GM19193 (cell line): Measurements from ENCODE around the gene GDPD5.
A peak's percentile ranks its signal among the peaks of the same experiment; 100 is the strongest.

Experiments
- POLR2A ChIP-seq: IDR thresholded peaks from 4 replicates; pipeline ENCODE4 v1.6.1; 2011; ENCODE audit not compliant: insufficient read depth, insufficient read length; ENCODE audit errors: extremely low read depth

Gene GDPD5

DNA sequence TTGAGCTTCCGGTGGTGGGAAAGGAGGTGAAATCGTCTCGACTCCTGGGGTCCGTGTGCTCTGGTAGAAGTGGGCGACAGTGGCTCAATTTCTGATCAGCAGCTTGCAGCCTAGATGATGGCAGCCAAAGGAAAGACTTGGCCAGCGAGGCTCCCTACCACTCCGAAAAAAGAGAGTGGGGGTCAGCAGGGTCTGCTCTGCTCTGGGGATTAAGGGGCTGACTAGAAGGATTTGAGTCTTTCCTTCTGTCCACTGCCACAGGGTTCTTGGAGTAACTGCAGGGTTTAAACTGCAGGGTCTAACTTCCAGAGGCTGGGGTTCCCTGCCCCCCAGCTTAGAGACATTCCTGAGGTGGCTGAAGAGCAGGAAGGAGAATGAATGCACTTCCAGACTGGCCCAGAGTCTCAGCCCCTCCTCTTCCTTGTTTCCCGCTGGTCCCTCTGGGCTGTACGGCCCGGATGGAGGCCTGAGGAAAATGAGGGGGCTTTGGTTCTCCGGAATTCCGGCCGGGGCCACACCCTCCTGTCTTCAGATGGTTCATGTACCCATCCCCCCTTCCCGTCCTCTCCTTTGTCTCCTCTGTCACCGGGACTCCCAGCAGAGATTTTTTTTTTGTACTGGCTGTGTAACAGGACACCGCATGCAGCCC, 37.2 kb upstream of the GDPD5 start:
- TF ChIP-seq POLR2A, result no peak

- peak; percentile 84 for TF ChIP-seq POLR2A
Measured at GRCh38 chr11:75562048-75562835, 36.5 kb upstream of the GDPD5 start, which contains the start of gene SERPINH1. TSS of gene SERPINH1 (plus strand) at chr11:75562253. CDS start at chr11:75566350, 4,097 bp downstream.

DNA sequence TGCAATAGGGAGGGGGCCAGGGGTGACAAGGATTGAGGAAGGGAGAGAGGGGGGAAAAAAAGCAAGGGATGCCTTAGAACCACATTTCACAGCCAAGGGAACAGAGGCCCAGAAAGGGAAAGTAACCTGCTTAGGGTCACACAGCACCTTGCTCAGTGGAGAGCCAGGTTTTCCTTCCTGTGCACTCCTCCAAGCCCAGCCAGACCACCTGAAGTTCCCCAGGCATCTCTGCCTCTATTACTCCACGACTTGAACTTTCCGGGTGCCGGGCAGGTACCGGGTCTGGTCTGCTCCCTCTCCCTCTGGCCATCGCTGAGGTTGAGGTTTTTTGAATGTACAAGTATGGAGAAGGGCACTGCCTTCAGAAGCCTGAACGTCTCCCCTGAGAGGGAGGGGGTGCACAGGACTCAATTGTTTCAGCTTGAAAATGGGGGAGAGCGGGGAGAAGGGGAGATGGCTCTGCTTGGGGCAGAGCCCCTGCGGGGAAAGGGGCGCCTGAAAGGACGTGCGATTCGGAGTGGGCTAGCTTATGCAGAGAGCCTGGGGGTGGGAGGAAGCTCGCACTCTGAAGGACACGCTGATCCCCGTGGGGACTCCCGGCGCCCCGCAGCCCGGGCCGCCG, 35.8 kb upstream of the GDPD5 start:
- TF ChIP-seq POLR2A, result peak; percentile 36

- TF ChIP-seq POLR2A, result no peak
Measured at GRCh38 chr11:75560644-75561043, 34.9 kb upstream of the GDPD5 start.

DNA sequence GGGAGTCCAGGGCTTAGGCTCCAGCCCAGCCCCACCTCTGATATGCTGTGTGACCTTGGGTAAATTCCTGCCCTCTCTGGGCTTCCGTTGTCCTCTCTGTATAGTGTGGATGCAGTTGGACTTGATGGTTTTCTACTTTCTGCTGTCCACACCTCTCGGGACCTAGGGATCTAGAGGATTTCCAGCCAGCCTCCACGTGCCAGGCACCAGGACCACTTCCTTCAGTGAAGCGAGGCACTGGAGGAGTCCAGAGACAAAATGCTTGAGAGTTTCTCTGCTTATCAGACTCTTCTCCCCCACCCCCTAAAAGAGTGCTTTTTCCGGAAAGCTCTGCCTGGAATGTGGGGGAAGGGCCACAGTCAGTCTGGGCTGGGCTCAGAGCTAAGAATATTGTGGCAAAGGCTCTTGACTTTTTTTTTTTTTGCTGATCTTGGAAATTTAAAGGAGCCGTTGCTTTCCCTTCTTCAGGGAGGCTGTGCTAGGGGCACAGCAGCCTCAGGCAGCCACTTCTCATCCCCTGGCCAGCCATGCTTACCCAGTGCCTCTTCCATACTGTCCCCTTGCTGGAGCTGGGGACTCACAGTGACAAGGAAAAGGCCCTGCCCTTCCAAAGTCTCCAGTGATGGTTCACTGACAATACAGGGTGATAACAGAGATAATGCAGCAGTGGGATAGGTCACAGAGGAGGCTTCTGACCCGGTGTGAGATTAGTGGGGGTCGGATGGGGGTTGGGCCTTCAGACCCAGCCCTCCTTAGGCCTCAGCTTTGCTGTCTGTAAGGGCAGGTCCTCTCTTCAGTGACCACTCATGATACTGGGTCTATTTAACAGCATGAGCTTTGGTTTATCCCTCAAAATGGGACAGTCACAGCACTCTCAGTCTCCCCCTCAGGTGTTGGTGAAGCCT, 33.5 kb upstream of the GDPD5 start:
- no peak for TF ChIP-seq POLR2A

DNA sequence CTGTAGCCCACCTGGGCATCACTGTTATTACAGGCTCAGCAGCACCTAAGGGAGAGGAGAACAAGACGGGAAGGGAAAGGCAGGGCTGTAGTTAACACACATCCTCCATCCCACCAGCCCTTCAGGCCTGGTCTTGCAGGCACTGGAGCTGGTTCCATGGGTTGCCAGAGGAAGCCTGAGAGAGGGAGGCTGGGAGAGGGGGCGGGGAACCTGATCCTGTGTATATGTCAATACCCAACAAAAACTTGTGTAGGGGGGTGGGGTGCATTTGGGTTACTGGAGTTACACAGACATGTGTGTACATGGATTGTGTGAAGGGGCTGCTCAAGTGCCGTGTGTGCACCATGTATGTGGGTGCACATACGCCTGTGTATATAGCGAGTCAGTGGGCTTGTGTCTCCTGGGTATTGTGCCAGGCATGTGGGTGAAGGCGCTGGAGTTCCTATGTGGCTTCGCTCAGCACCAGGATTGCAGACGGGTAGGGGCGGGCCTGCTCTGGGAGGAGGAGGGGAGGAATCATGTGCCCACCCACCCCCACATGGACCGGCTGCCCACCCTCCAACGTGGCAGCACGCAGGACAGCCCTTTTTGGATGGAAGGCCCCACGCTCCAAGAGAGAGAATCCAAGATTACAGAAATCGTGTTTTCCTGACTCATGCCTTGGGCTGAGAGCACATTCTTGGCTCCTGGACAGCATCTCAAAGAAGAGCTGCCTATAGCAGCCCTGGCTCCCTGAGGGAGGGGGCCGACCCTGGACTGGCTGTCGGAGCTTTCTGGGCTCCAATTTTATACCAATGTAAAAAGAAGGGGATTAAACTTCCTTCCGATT, 32.1 kb upstream of the GDPD5 start:
- no peak for TF ChIP-seq POLR2A

DNA sequence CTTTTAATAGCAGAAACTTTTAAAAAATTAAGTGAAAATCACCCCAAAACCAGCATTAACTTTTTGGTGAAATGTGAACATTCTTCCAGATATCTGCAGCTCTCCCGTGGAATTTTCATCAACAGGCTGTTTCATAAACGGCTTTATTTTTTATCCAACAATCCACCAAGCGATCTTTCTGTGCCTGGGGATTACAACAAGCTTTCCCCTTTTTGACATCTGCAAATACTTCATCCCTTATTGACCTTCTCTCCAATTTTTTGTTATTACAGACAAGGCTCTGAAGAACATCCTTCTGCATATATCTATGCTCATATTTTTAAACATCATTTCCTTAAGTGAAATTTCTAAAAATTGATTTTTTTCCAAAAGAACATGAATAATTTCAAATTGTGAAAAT, 30.5 kb upstream of the GDPD5 start:
- TF ChIP-seq POLR2A, result no peak

GRCh38 chr11:75555079-75555811, 29.5 kb upstream of the GDPD5 start:
- no peak for TF ChIP-seq POLR2A

DNA sequence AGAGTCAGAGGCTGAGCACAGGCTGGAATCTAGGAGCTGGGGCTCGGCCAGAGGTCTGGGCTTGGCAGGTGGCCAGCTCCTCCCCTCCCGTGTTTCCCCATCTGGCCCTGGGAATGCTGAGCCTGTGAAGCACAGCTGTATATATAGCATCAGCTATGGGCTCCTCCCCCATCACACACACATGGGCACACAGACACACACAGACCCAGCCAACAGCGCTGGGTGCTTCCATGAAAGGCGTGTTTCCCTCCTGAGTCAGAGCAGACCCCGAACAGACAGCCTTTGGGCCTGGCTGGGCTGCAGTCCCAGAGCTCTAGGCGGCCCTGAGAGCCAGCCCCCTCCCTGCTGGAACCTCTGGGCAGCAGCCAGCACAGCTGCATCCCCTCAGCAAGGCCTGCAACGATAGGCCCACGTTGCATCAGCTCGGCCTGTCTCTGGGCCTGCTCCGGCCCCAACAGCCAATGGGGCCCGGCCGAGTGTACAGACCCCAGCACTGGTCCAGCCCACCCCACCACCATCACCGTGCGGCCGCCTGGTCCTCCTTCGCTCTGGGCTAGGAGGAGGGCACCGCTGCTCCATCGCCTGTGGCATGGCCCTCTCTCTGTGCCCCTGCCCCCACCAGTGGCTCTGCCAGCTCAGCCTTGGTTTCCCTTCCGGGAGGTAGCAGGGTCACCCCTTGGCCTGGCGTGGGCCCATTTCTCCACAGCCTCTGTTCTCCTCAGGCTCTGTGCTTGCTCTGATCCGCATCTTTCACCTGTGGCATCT, 28.7 kb upstream of the GDPD5 start:
- TF ChIP-seq POLR2A, result no peak

- no peak for TF ChIP-seq POLR2A
Measured at GRCh38 chr11:75553889-75554257, 28.1 kb upstream of the GDPD5 start.

- TF ChIP-seq POLR2A, result no peak
Measured at GRCh38 chr11:75553182-75553581, 27.4 kb upstream of the GDPD5 start.

- no peak for TF ChIP-seq POLR2A
Measured at GRCh38 chr11:75549370-75549958, 23.7 kb upstream of the GDPD5 start.
